Bone marrow (tissue), 2 donors: ENCODE results near the gene RABGAP1L.
A peak's percentile ranks its signal among the peaks of the same experiment; 100 is the strongest.

Experiments
- DNase-seq, 2 donors: peaks; one replicate each; lab custom pipeline; 2025; lab: John Stamatoyannopoulos, UW

The RABGAP1L gene

DNA sequence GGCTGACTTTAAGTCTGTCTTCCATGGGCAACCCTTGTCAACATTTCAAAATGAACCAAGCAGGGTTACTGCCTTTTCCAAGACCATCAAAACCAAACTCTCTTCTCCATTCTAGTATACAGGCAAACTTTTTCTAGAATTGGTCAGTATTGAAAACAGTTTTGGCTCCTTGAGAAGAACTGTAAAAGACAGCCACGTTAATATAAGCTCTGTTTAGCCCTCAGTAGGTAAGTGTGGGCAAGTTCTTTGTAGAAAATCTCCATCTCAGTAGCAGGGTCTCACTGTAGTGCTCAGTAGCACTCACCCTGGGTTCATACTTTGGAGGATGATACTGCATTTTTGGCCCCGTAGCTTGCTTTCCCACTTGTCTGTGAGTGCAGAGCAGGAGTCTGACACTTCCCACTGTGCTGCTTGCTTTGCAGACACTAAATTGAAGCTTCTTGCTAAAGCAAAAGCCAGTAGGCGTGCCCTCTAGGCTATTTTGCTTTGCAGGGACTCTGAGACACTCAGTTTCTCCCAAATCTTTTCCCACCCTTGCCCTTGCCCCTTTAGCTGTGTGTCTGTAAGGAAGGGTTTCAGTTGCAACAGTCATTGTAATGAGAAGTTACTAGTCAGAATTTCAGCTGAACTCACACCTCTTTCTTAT, 806.2 kb downstream of the RABGAP1L start:
- peak; percentile 6 to 37 for DNase-seq

DNA sequence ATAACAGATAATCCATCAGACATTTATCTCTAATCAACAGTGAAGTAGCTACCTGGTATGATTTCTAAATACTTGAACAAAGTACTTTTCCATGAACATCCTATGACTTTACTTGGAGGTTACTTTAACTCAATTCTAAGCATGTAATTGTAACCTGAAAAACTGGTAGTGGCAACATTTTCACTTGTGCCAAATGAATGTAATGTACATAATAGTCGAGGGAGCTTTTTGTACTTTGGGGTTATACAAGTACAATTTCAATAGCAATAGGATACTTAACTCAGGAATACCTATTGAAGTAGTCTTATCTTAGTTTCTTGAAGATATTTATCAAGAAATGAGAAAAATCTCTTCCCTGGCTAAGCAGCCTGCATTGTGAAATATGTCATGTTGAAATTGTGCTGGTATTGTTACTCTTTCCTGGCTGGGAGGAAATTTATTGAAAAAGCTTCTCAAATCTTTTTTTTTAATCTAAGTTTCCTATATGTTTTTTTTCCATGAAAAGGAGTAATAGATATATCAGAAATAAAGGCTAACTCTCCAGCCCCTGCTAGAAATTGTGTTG, 806.8 kb downstream of the RABGAP1L start:
- no peak for DNase-seq

DNA sequence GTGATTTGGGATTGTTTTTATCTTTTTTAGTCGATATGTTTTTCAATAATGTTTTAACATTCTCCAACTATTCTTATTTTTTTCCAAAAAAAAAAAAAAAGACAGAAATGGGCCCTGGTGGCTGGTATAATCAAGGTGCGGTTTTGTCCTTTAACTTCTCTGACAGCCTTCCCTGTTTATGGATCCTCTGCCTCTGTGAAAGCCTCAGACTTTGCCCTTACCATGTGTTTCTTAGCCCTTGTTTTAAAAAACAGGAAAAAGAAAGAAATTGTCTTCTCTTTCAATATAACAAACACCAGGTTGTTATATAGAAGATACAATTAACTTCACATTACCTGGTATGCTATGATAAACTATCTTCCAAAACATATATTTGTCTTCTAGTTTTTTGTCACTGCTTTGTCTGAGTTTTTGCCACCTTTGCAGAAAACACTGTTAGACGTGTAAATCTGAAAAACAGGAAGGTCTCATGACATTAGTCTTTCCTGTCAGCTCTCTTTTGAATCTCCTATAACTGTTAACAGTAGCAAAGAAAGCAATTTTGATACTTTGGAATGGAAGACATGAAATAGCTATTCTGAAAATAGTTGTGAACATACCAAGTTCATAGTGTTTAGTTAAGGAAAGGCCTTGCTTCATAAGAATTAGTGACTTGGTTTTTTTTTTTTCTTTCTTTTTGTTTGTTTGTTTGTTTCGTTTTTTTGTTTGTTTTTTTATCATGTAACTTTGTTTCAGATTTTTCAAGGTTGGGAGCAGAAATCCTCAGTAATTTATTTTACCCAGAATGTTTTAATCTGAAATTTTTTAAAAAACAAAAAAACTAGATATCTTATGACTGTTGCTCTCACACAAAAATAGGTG, 808.8 kb downstream of the RABGAP1L start:
- peak in 1 of 2 donors; percentile 44 for DNase-seq

- peak in 1 of 2 donors; percentile 57 for DNase-seq
Observed at GRCh38 chr1:174968750-174969244, 809.5 kb downstream of the RABGAP1L start.

- DNase-seq = no peak
Observed at GRCh38 chr1:174969977-174970376, 810.7 kb downstream of the RABGAP1L start.

- no peak for DNase-seq
Observed at GRCh38 chr1:174971466-174971865, 812.1 kb downstream of the RABGAP1L start.

DNA sequence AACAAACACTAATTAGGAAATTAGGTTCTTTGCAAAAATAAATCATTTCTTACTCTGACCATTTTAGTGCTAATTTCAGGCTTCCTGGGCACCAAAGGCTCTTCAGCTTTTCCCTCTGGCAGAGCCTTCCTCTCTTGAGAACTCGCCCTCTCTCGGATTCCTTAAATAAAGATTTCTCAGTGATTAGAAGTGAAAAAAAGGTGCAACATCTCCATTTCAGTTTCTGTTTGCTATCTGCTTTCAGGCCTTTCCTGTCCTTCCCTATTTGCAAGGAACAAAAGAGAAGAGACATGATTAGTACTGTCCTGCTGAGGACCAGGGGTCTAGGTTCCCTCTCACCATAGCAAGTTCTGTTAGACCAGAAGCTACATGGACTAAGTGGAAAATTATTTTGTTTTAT, 812.6 kb downstream of the RABGAP1L start:
- DNase-seq = no peak

- no peak for DNase-seq
Observed at GRCh38 chr1:174974711-174975119, 815.4 kb downstream of the RABGAP1L start.

DNA sequence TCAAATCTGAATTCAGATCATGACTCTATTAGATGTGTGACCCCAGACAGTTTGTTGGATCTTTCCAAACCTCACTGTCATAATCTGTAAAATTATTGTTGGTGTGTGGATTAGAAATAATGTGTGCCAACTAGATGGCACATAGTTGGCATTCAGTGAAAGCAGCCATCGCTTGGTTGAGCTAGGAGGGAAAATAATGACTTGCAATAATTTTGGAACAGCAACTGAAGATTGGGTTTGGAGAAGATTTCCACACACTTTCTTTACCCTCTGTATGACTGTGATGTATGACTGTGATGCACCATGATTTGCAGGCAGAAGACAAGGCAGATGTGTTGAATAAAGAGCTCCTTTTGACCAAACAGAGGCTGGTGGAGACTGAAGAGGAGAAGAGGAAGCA, 816.4 kb downstream of the RABGAP1L start:
- DNase-seq = no peak

- DNase-seq = no peak
Observed at GRCh38 chr1:174976436-174977108, 817.3 kb downstream of the RABGAP1L start.

GRCh38 chr1:174982971-174983689, 823.8 kb downstream of the RABGAP1L start:
- peak in 1 of 2 donors; percentile 64 for DNase-seq

GRCh38 chr1:174984952-174985351, 825.6 kb downstream of the RABGAP1L start:
- no peak for DNase-seq

GRCh38 chr1:174988539-174988938, 829.2 kb downstream of the RABGAP1L start:
- no peak for DNase-seq

DNA sequence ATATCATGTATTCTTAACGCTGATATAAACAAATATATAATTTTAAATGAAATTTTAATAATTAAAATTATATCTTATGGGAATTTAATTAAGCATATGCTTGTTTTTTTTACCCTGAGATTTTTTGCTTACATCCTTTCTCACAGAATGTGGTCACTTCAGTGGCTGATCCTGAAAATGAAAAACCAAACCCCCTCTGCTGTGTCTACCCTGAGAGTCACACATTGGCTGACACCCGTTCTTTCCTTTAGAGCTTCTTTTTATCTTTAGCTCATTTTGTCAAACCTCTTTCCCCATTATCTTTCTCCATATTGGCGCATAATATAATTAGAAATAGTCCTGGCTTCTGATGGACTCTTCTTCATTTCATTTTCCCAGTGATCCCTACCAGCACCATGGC, 829.7 kb downstream of the RABGAP1L start:
- no peak for DNase-seq

DNA sequence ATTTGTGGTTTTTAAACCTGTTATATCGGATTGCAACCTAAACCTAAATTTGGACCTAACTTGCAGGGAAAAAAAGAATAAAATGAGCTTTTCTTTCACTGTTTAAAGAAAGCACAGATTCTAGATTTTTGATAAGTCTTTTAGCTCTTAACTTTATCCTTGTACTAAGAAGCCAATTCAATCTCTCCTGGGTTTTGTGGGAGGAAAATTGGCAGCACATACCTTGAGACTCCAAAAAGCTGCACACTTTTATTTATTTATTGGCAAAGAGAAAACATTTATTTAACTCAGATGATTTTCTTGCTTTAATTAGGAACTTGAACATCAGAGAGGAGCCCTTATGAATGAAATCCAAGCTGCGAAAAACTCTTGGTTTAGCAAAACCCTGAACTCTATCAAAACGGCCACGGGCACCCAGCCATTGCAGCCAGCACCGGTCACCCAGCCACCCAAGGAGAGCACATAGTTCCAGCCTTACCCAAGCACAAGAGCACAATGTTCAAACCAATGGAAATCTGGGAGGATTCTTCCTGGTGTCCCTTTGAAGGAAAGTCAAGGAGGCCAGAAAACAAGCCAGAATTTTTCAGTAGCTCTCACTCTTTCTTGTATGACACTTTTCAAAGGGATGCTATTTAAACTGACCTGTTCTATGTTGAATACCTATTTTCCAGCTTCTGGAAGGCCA, 830.4 kb downstream of the RABGAP1L start:
- DNase-seq = no peak

GRCh38 chr1:174990382-174990999, 831.2 kb downstream of the RABGAP1L start:
- peak in 1 of 2 donors; percentile 43 for DNase-seq

GRCh38 chr1:174991473-174991872, 832.2 kb downstream of the RABGAP1L start:
- DNase-seq = no peak

DNA sequence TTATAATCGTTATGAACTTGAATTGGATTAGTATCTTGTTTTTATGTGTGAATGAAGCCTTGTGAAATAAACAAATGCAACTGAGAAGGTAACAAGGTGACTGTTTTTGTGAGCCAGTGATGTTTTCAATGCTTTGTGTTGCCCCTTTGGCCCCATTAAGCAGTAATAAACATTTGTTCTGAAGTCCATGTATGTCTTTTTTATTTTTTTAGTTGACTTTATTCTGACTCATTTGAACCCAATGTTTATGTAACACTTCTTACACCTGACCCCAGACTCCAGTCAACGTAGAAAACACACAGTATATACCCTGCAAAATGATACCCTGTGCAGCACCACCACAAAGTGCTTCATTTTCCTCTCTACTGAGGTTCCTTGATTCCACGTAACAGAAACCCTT, 835.8 kb downstream of the RABGAP1L start:
- DNase-seq = no peak

GRCh38 chr1:174995916-174996315, 836.6 kb downstream of the RABGAP1L start:
- DNase-seq = no peak

- no peak for DNase-seq
Observed at GRCh38 chr1:174996476-174996875, 837.2 kb downstream of the RABGAP1L start.

DNA sequence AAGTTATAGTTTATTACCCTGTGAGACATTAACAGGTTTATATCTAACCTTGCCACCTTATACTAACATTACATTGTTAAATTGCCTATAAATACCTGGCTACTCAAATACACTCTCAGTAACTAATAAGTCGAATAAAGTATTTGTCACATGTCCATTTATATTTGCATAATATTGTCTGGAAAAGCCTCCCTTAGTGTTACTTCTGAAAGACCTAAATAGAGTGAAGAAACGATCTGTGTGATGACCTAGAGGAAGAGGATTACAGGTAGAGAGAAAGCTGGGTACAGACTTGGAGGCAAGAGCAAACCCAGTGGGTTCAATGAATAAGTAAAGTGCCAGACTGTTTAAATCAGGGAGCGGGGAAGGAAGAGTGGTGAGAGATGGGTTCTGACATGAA, 837.7 kb downstream of the RABGAP1L start:
- no peak for DNase-seq
